ENCODE measurements around the gene MUSK.
"Not testable (repeated sequence)": the region's sequence is repeated elsewhere in the genome, so short reads cannot be mapped to it uniquely, and the experiment has no call there.

The MUSK gene

GRCh38 chr9:110807956-110808598 is 139.5 kb downstream of the MUSK start:
- DNase-seq (ENCODE audit: extremely low read depth in 1 of 2, low read depth in 1 of 2) = no peak

GRCh38 chr9:110808599-110808980 is 140.0 kb downstream of the MUSK start:
- DNase-seq (ENCODE audit: extremely low read depth in 1 of 2, low read depth in 1 of 2) = no peak

GRCh38 chr9:110809038-110809595 is 140.5 kb downstream of the MUSK start:
- no peak for DNase-seq (ENCODE audit: extremely low read depth in 1 of 2, low read depth in 1 of 2)

- no peak for DNase-seq (ENCODE audit: extremely low read depth in 1 of 2, low read depth in 1 of 2)
These were observed 141.8 kb downstream of the MUSK start for GRCh38 chr9:110810262-110810976.

- no peak for DNase-seq (ENCODE audit: extremely low read depth in 1 of 2, low read depth in 1 of 2)
These were observed 144.3 kb downstream of the MUSK start for GRCh38 chr9:110812886-110813285.

GRCh38 chr9:110814159-110814558 is 145.6 kb downstream of the MUSK start:
- no peak for DNase-seq (ENCODE audit: extremely low read depth in 1 of 2, low read depth in 1 of 2)

- DNase-seq (ENCODE audit: extremely low read depth in 1 of 2, low read depth in 1 of 2) = no peak
These were observed 146.8 kb downstream of the MUSK start for GRCh38 chr9:110815361-110815760.

- DNase-seq (ENCODE audit: extremely low read depth in 1 of 2, low read depth in 1 of 2) = no peak
These were observed 151.8 kb downstream of the MUSK start for GRCh38 chr9:110820381-110820780.

- DNase-seq (ENCODE audit: extremely low read depth in 1 of 2, low read depth in 1 of 2) = no peak
These were observed 152.5 kb downstream of the MUSK start for GRCh38 chr9:110821064-110821463.

- DNase-seq (ENCODE audit: extremely low read depth in 1 of 2, low read depth in 1 of 2) = not testable (repeated sequence)
These were observed 156.5 kb downstream of the MUSK start for GRCh38 chr9:110825129-110825528.

GRCh38 chr9:110825950-110826349 is 157.4 kb downstream of the MUSK start:
- DNase-seq (ENCODE audit: extremely low read depth in 1 of 2, low read depth in 1 of 2) = no peak

GRCh38 chr9:110826400-110826799 is 157.8 kb downstream of the MUSK start:
- not testable (repeated sequence) for DNase-seq (ENCODE audit: extremely low read depth in 1 of 2, low read depth in 1 of 2)

GRCh38 chr9:110828264-110828663 is 159.7 kb downstream of the MUSK start:
- DNase-seq (ENCODE audit: extremely low read depth in 1 of 2, low read depth in 1 of 2) = no peak

- DNase-seq (ENCODE audit: extremely low read depth in 1 of 2, low read depth in 1 of 2) = no peak
These were observed 161.9 kb downstream of the MUSK start for GRCh38 chr9:110830495-110830894.

GRCh38 chr9:110832926-110833325 is 164.3 kb downstream of the MUSK start:
- no peak for DNase-seq (ENCODE audit: extremely low read depth in 1 of 2, low read depth in 1 of 2)

- DNase-seq (ENCODE audit: extremely low read depth in 1 of 2, low read depth in 1 of 2) = no peak
These were observed 166.8 kb downstream of the MUSK start for GRCh38 chr9:110835404-110835803.

- no peak for DNase-seq (ENCODE audit: extremely low read depth in 1 of 2, low read depth in 1 of 2)
These were observed 167.3 kb downstream of the MUSK start for GRCh38 chr9:110835859-110836271.

GRCh38 chr9:110837401-110838005 is 168.9 kb downstream of the MUSK start:
- DNase-seq (ENCODE audit: extremely low read depth in 1 of 2, low read depth in 1 of 2) = no peak

- DNase-seq (ENCODE audit: extremely low read depth in 1 of 2, low read depth in 1 of 2) = no peak
These were observed 173.6 kb downstream of the MUSK start for GRCh38 chr9:110842169-110842568.

- no peak for DNase-seq (ENCODE audit: extremely low read depth in 1 of 2, low read depth in 1 of 2)
These were observed 174.4 kb downstream of the MUSK start for GRCh38 chr9:110842986-110843385.

GRCh38 chr9:110844121-110844520 is 175.5 kb downstream of the MUSK start:
- no peak for DNase-seq (ENCODE audit: extremely low read depth in 1 of 2, low read depth in 1 of 2)

- no peak for DNase-seq (ENCODE audit: extremely low read depth in 1 of 2, low read depth in 1 of 2)
These were observed 177.6 kb downstream of the MUSK start for GRCh38 chr9:110846215-110846614.

Measured in activated CD8-positive, alpha-beta memory T cell treated with anti-CD3 and anti-CD28 coated beads for 1 hour (primary cell).